Retina (tissue), 1 donor: ENCODE results near the gene PLEK.
A peak's percentile ranks its signal among the peaks of the same experiment; 100 is the strongest.
"Not testable (repeated sequence)": the region's sequence is repeated elsewhere in the genome, so short reads cannot be mapped to it uniquely, and the experiment has no call there.

Experiments used
- DNase-seq: peaks from one replicate; pipeline ENCODE4 v3.0.0-alpha.2; 2016

The PLEK gene

GRCh38 chr2:68356599-68357239 lies 8.4 kb upstream of the PLEK start:
- DNase-seq, result no peak

DNA sequence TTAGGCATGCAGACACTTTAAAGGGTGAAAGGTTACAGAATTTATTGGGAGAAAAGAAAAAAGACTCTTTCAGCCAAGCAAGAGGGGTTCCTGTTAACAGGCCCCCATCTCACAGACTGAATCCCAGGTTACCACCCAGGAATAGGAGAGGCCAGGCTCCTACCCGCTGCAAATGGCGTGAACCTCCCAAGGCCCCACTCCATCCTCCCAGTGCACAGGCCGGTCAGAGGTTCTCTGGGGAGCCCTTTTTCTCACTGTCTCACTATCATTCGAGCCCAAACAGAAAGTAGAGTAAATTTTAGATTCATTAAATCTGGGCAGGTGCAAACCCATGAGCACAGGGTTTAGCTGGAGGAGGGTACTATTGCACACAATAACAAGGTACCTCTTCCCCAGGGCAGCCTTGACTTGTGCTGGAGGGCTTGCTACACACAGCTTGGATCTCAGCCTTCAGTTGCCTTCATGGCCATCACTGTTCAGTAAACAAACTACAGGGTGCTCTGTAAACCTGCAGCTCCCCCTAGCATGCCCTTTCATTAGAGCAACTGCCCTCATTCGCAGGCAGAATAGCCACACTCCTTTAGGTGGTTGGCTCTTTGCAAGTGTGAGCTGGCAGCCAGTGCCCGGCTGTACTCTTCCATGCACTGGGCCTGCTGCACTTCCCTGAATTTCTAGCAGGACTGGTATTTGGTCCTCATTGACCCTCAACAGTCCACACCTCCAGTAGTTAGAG lies 7.3 kb upstream of the PLEK start:
- peak; percentile 12 for DNase-seq

DNA sequence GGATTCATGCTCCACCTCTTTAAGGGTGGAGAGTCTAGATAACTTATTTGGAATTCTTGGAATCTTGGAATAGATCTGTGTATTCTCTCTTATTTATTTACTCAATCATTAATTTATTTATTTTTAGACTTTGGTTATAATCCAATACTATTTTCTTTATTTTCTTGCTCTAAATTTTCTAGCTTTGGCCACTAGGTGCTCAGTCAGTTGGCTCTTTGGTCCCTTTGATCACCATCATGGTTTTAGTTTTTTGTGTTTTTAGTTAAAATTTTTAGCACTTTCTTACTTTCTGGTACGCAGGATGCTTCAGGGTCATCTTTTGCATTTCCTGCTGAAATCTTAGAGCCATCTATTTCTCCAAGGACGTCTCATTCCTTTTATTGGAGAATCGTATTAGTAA lies 5.2 kb upstream of the PLEK start:
- DNase-seq, result no peak

GRCh38 chr2:68362069-68362468 lies 3.0 kb upstream of the PLEK start:
- peak; percentile 28 for DNase-seq

DNA sequence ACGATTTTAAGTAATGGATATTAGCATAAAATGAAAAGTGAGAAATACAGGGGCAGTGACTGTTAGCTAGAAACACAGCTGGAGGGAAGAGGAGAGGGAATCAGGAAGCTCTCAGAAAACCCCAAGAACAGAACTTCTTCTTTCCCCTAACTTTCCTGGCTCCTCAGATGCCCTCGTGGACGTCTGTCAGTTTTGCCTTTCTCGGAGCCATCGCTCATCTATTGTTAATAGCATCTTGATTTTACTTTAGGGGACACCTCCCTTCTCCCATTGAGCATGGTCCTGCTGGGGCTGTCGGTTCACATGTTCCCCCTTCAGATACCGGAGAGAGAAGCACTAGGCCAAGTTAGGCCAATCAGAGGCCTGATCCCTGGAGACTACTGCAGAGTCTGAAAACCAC lies 2.3 kb upstream of the PLEK start:
- no peak for DNase-seq

- DNase-seq, result no peak
These were observed 1.4 kb upstream of the PLEK start for GRCh38 chr2:68363721-68364120.

- no peak for DNase-seq
These were observed 1.0 kb downstream of the PLEK start for GRCh38 chr2:68366083-68366560.

GRCh38 chr2:68367953-68368653 lies 3.0 kb downstream of the PLEK start:
- DNase-seq, result no peak

- DNase-seq, result peak; percentile 9
These were observed 3.7 kb downstream of the PLEK start for GRCh38 chr2:68368654-68369336.

GRCh38 chr2:68369337-68369734 lies 4.3 kb downstream of the PLEK start:
- DNase-seq, result no peak

GRCh38 chr2:68371138-68371537 lies 6.1 kb downstream of the PLEK start:
- DNase-seq, result no peak

- DNase-seq, result no peak
These were observed 6.5 kb downstream of the PLEK start for GRCh38 chr2:68371581-68371980.

GRCh38 chr2:68372485-68372884 lies 7.4 kb downstream of the PLEK start:
- no peak for DNase-seq

DNA sequence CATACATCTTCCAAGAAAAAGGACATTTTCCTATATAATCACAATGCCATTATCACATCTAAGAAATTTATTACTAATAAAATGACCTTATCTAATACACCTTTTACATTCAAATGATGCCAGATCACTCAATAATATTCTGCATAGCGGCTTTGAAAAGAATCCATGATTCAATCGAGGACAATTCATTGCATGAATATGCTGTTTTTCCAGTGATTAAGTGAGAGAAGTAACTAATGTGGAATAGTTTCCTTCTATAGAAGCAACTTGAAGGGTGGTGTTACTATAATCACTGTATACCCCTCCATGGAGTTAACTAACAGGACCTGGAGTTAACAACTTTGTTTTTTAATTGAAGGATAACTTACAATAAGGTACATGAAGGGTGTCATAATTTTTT lies 9.1 kb downstream of the PLEK start:
- DNase-seq, result no peak

GRCh38 chr2:68375582-68375981 lies 10.5 kb downstream of the PLEK start:
- DNase-seq, result no peak

- DNase-seq, result no peak
These were observed 12.2 kb downstream of the PLEK start for GRCh38 chr2:68377137-68377780.

GRCh38 chr2:68378779-68379178 lies 13.7 kb downstream of the PLEK start:
- not testable (repeated sequence) for DNase-seq

- no peak for DNase-seq
These were observed 14.2 kb downstream of the PLEK start for GRCh38 chr2:68379184-68379708.

- no peak for DNase-seq
These were observed 18.7 kb downstream of the PLEK start for GRCh38 chr2:68383778-68384177.

DNA sequence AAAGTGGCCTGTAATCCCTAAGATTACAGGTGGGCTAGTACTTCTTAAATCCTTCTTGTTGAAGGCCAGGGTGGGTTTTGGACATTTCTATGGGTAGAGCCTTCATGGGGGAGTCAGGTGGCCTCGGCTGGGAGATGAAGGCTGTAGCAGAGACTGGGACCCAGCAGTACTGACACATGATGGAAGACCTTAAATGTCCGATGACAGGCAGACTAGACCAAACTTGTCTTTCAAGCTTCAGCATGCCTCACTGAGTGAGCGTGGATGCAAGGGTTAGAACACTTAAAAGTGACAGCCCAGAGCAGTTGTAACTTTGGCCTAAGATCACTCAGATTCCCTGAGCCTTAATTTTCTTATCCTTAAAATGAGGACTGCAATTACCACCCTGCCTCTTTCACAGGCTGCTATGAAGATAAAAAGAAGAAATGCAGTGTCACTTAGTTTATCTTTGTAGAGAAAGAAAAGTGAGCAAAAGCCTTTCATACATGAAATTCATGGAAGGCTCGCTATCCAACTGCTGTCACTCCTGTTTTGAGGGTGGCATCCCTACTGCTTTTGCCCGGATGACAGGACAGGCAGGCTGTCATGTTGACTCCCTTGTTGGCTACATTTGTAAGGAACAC lies 19.5 kb downstream of the PLEK start:
- no peak for DNase-seq

DNA sequence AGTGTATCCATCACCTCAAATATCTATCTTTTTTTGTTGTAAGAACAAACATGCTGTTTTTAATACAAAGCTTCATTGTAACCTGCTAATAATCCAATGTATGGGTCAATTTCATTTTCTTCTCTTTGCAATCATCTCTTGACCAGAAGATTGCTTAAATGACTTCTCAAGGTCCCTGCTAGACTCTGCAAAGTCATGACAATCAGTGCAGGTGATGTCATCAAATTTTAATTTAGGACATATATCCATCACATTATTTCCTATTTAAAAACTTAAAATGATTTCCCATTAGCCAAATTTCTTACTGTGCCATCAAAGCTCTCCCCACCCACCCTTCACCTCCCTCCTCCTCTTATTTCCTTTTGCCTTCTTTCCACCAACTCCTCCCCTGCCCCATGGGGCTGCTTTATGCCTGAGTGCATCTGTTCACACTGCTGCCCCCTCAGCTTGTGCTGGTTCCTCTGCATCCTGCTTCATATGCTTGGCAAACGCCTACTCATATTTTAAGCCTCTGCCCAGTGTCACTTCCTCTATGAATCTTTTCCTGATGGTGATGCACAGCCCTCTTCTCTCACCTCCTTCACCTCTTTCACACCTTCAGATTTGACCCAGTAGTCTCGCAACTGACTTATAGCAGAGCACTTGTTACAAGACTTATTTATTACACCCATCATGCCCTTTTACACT lies 20.3 kb downstream of the PLEK start:
- DNase-seq, result peak; percentile 8

GRCh38 chr2:68385907-68386287 lies 20.8 kb downstream of the PLEK start:
- no peak for DNase-seq
